NOMO-1 treated with dmso at 0.1 percent for 144 hours (cell line): ENCODE data around the gene ERFL.
A peak's percentile ranks its signal among the peaks of the same experiment; 100 is the strongest.

Experiments
- DNase-seq: peaks from one replicate; lab custom pipeline; 2025; ENCODE audit not compliant: unreplicated experiment; lab: John Stamatoyannopoulos, UW

Gene ERFL

GRCh38 chr19:41861116-41861768 lies 67.0 kb downstream of the ERFL start:
- peak; percentile 22 for DNase-seq

- DNase-seq: no peak
Observed at GRCh38 chr19:41860419-41861115, 67.7 kb downstream of the ERFL start.

GRCh38 chr19:41859618-41860418 lies 68.4 kb downstream of the ERFL start, which contains the start of gene RPS19:
RPS19 (plus strand) TSS chr19:41860255; CDS start chr19:41860775, 520 bp downstream.
- DNase-seq: peak; percentile 98

GRCh38 chr19:41859213-41859617 lies 69.0 kb downstream of the ERFL start:
- DNase-seq: no peak
